SK-N-MC (cell line): ENCODE data around the gene TBCEL.

Source experiments
- DNase-seq: peaks from one replicate; pipeline ENCODE4 v3.0.0-alpha.2; 2011; ENCODE audit warnings: low read depth, low spot score
- H3K27ac ChIP-seq: fragments of 200-600 bp; sonication (generic); 2 replicates; pipeline ENCODE4 v1.5.1; 2016; ENCODE audit warnings: mixed run types
- H3K36me3 ChIP-seq: fragments of 200-600 bp; sonication (generic); 2 replicates; pipeline ENCODE4 v1.6.1; 2017; ENCODE audit warnings: antibody characterized with exemption, low read length, mixed read lengths; ENCODE audit not compliant: insufficient read depth
- H3K4me3 ChIP-seq: fragments of 200-600 bp; sonication (generic); 2 replicates; pipeline ENCODE4 v1.5.1; 2016
- H3K9ac ChIP-seq: fragments of 200-600 bp; sonication (generic); 2 replicates; pipeline ENCODE4 v1.8.0; 2017; ENCODE audit warnings: mixed run types, mixed read lengths; ENCODE audit not compliant: insufficient read length
- H3K9me3 ChIP-seq: fragments of 200-600 bp; sonication (generic); 2 replicates; pipeline ENCODE4 v1.6.1; 2017; ENCODE audit warnings: low read depth, mild to moderate bottlenecking, antibody characterized with exemption, low read length, moderate library complexity, mixed read lengths
- EZH2 ChIP-seq: fragments of 200-600 bp; sonication (generic); IDR thresholded peaks from one replicate; pipeline ENCODE4 v1.6.1; 2017; ENCODE audit warnings: antibody characterized with exemption
- FOXP2 ChIP-seq: optimal IDR thresholded peaks from 2 replicates; pipeline ENCODE3; 2011; ENCODE audit warnings: mild to moderate bottlenecking, moderate library complexity; ENCODE audit not compliant: insufficient read depth; ENCODE audit errors: extremely low read length, control extremely low read depth
- POLR2AphosphoS5 ChIP-seq: IDR thresholded peaks from 2 replicates; pipeline ENCODE4 v1.6.1; 2012; ENCODE audit warnings: mild to moderate bottlenecking, low read depth, low read length, borderline replicate concordance

TBCEL gene

DNA sequence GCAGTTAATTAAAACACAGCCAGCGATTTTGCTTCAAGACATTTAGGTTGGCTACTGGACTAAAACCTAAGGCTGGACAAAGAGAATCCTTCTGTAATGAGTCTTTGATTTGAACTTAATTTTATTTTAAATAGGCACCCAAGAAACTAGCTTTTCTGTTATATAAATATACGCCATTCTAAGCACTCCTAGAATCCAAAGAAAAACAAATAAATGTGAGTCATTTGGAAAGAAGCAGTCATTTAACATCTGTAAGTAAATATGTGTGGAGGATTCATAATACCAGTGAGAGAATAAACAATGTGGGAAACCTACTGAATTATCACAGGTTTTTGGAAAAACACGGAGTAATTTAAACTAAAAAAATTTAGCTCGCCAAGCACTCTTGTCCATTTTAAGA is 76.0 kb downstream of the TBCEL start:
- no peaks in the 10 kb centered on the region for H3K9me3 ChIP-seq
- no peak overlapping the region for H3K9ac ChIP-seq
- H3K27ac ChIP-seq, result no peak overlapping the region
- no peak overlapping the region for H3K4me3 ChIP-seq
- no peak for TF ChIP-seq FOXP2
- TF ChIP-seq POLR2AphosphoS5, result no peak
- no peak for TF ChIP-seq EZH2
- H3K36me3 ChIP-seq, result no peaks in the 10 kb centered on the region
- DNase-seq, result no peak

DNA sequence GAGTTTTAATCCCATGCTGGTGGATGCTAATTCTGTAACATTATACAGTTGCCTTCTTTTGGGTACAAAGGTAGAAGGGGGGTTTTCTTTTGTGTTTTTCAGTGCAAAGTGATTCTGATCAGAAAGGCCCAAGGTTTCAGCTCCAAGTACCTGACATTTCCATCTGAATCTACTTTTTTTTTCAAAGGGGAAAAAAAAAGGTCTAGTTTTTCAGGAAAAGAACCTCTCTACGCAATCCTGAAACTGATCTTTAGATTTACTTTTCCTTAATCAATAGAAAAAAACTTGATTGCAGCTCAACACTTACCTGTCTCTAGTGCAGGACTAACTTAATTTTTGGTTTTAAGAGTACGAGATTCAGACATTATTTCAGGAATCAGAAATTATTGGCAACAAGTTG is 77.0 kb downstream of the TBCEL start, which contains the start of gene TECTA:
Gene TECTA (plus strand): TSS at position 301 of the 400 bp plus-strand sequence. CDS start 1,423 bp downstream, outside the sequence.
- TF ChIP-seq POLR2AphosphoS5 (no peak), FOXP2 (no peak)
- Histone ChIP-seq H3K9ac (no peak within 1 kb of the TSS), H3K36me3 (no peaks in the 10 kb centered on the region), H3K27ac (no peak within 1 kb of the TSS), H3K4me3 (no peak within 1 kb of the TSS), H3K9me3 (no peaks in the 10 kb centered on the region)
- DNase-seq, result no peak

DNA sequence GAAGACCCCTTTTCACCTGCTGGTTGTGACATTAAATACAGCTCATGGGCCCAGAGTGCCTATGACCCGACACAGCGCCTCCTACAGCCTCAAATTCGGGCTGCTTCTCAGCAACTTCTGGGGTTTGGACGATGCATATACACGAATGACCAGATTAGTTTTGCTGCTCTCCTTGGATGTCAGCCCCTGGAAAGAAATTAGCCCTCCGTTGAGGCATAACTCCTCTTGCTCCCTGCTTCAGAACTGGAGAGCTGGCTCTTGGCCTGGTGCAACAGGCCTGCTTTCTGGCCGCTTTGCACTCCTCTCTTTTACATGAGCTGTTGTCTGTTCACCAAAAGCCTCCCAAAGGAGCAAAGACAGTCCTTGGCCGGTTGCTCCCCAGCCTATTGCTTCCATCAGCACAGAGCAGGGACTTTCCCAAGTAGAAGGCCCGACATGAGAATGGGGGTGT is 80.4 kb downstream of the TBCEL start:
- H3K36me3 ChIP-seq, result no peaks in the 10 kb centered on the region
- no peak for TF ChIP-seq FOXP2
- no peak for TF ChIP-seq POLR2AphosphoS5
- no peak for TF ChIP-seq EZH2
- H3K4me3 ChIP-seq, result no peak overlapping the region
- H3K9me3 ChIP-seq, result no peaks in the 10 kb centered on the region
- no peak overlapping the region for H3K27ac ChIP-seq
- no peak overlapping the region for H3K9ac ChIP-seq
- no peak for DNase-seq

DNA sequence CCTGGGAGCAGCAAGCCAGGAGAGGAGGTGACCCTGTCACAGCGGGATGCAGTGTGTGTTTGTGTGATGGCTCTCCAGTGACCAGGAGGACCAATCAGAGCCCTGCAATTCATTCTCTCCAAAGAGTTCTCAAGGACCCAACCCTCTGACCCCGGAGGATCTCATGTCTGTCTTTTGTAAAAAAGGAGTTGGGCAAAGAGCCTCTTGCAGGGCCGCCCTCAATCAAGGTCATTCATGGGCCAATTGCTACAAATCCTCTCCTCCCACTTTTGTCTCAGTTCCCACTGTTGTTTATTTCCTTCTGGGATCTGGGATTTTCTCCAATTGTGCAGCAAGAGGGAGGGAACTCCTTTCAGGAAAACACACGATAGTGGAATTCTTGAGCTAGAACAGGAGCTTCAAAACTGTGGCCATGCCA is 81.2 kb downstream of the TBCEL start:
- DNase-seq, result no peak
- Histone ChIP-seq H3K9me3 (no peaks in the 10 kb centered on the region), H3K27ac (no peak overlapping the region), H3K36me3 (no peaks in the 10 kb centered on the region), H3K4me3 (no peak overlapping the region), H3K9ac (no peak overlapping the region)
- TF ChIP-seq FOXP2 (no peak), EZH2 (no peak), POLR2AphosphoS5 (no peak)

DNA sequence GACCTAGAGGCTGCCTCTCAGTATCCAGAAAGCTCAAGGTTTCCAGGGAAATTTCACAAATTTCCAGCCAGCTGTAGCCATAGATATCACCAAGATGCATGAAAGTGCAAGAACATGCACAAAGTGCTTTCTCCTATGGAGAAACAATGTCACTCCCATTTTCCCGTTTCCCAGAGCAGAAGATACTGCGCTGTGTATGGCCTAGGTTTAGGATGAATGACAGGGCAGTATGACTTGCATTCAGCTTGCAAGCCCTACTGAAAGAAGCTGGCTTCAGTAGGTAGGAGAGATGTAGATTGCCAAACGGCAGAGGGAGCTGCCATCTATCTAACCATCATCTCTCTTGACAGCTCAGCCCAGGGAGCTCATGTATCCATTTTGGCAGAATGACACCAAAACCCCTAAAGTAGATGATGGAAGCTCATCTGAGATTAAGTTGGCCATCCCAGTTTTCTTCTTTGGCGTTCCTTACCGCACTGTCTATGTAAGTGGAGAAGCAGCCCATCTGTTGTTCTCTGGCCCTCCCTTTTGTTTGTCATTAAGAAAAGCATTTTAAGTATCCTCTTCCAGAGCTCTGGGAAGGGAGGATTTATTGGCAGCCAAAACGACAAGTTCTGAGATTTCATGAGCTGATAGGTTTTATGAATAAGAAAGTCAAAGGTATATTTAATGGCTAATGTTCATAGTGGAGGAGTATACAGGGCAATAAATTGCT is 81.7 kb downstream of the TBCEL start:
- DNase-seq, result no peak
- Histone ChIP-seq H3K36me3 (no peaks in the 10 kb centered on the region), H3K9me3 (no peaks in the 10 kb centered on the region), H3K4me3 (no peak overlapping the region), H3K9ac (no peak overlapping the region), H3K27ac (no peak overlapping the region)
- TF ChIP-seq FOXP2 (no peak), EZH2 (no peak), POLR2AphosphoS5 (no peak)

DNA sequence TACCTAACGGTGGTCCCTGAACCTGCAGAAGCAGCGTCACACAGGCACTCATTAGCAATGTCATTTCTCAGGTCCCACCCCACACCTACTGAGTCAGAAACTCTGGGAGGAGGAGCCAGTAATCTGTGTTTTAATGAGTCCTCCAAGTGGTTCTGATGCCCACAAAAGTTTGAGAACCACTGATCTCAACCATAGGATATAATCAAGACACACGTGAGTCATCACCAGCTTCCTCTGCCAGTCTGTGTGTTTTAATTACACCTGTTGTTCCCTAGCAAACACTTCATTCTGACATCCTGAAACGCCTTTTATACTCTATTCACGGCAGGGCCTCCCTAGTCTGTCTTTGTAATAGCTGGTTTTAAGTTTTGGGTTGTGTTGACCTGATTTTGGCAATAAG is 82.9 kb downstream of the TBCEL start:
- Histone ChIP-seq H3K9ac (no peak overlapping the region), H3K4me3 (no peak overlapping the region), H3K27ac (no peak overlapping the region), H3K36me3 (no peaks in the 10 kb centered on the region), H3K9me3 (no peaks in the 10 kb centered on the region)
- no peak for TF ChIP-seq EZH2
- TF ChIP-seq POLR2AphosphoS5, result no peak
- no peak for TF ChIP-seq FOXP2
- DNase-seq, result no peak

DNA sequence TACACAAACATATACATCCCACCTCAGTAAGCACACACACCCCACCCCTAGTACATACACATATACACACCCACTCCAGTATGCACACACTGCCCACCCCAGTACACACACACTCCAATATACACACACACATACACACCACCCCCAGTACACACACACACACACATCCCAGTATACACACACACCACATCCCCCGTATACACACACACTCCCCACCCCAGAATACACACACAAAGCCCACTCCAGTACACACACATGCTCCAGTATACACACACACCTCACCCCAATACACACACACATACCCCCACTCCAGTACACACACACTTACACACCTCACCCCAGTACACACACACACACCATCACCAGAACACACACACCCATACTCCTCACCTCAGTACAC is 84.5 kb downstream of the TBCEL start:
- no peak for DNase-seq
- no peak overlapping the region for H3K27ac ChIP-seq
- H3K4me3 ChIP-seq, result no peak overlapping the region
- TF ChIP-seq POLR2AphosphoS5 (no peak), FOXP2 (no peak), EZH2 (no peak)
- H3K9ac ChIP-seq, result no peak overlapping the region
- H3K9me3 ChIP-seq, result no peaks in the 10 kb centered on the region
- H3K36me3 ChIP-seq, result no peaks in the 10 kb centered on the region

DNA sequence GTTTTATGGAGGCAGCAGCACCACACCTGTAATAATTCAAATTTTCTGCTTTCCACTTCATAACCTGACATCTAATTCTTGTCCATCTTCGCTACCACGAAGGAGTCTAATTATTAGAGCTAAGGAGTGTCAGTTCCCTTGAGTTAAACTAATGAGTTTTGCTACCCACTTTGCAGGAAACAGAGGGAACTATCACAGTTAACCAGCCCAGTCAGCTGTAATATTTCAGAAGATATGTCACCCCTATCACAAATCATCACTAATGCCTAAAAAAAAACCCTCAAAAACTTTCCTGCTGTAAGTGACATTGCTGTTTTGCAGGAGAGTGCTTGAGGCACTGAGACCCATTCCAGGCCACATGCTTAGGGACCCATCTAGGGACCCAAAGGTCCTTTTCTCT is 85.6 kb downstream of the TBCEL start:
- no peak for DNase-seq
- Histone ChIP-seq H3K27ac (no peak overlapping the region), H3K9me3 (no peaks in the 10 kb centered on the region), H3K4me3 (no peak overlapping the region), H3K9ac (no peak overlapping the region), H3K36me3 (no peaks in the 10 kb centered on the region)
- TF ChIP-seq POLR2AphosphoS5, result no peak
- TF ChIP-seq FOXP2, result no peak
- TF ChIP-seq EZH2, result no peak
